Large intestine (tissue), 3 donors: ENCODE measurements around the gene PTPRM. TPM values are rescaled to one million over a fixed set of nuclear protein-coding genes. Genes with fewer than 3 reads are reported as not detected.

Experiments used
- DNase-seq, 2 donors: peaks; one replicate each; pipeline versions ENCODE4 v3.0.0 to v3.0.0-alpha.2; 2013
- H3K27ac ChIP-seq: one replicate; pipeline ENCODE4 v1.5.1; 2013; ENCODE audit warnings: low read length
- H3K27me3 ChIP-seq: 2 replicates; pipeline ENCODE4 v1.6.1; 2013; ENCODE audit warnings: low read length; ENCODE audit not compliant: control insufficient read depth, insufficient read depth
- H3K36me3 ChIP-seq: 2 replicates; pipeline ENCODE4 v1.6.1; 2013; ENCODE audit warnings: low read length; ENCODE audit not compliant: control insufficient read depth, insufficient read depth
- H3K4me1 ChIP-seq: one replicate; pipeline ENCODE4 v1.6.1; 2013; ENCODE audit warnings: low read length; ENCODE audit not compliant: control insufficient read depth, insufficient read depth
- H3K4me3 ChIP-seq: one replicate; pipeline ENCODE4 v1.5.1; 2013; ENCODE audit warnings: low read length
- H3K9me3 ChIP-seq: one replicate; pipeline ENCODE4 v1.6.1; 2013; ENCODE audit warnings: mild to moderate bottlenecking, low read depth, low read length, moderate library complexity; ENCODE audit not compliant: control insufficient read depth
- WGBS: methylation state at CpG from one replicate; pipeline ENCODE4 v1.1.5; 2013; ENCODE audit warnings: low lambda C conversion rate; ENCODE audit not compliant: insufficient coverage; 5-methylcytosine and 5-hydroxymethylcytosine counted together
- polyA plus RNA-seq: library from polyadenylated mRNA; unstranded; fragments of 120-200 nt; gene quantifications from one replicate; pipeline ENCODE4 v1.2.1, GENCODE V29; 2013

Gene PTPRM
- polyA plus RNA-seq, 1 donor: 27.2 TPM

- no CpG with 5 or more reads among the region's 2 CpGs for WGBS
- no peaks in the 10 kb centered on the region for H3K27me3 ChIP-seq
- no peak overlapping the region for H3K27ac ChIP-seq
Observed at GRCh38 chr18:8249811-8250210, 682.7 kb downstream of the PTPRM start.

GRCh38 chr18:8252371-8252770 lies 685.3 kb downstream of the PTPRM start:
- Histone ChIP-seq H3K4me1 (no peaks in the 10 kb centered on the region), H3K36me3 (no peaks in the 10 kb centered on the region), H3K27ac (no peak overlapping the region), H3K27me3 (no peaks in the 10 kb centered on the region), H3K4me3 (no peak overlapping the region), H3K9me3 (no peaks in the 10 kb centered on the region)
- no peak for DNase-seq
- WGBS: 100% methylated on average over 1 of the region's 3 CpGs

More at GRCh38 chr18:8249811-8250210, 682.7 kb downstream of the PTPRM start:
- Histone ChIP-seq H3K4me3 (no peak overlapping the region), H3K9me3 (no peaks in the 10 kb centered on the region), H3K4me1 (no peaks in the 10 kb centered on the region), H3K36me3 (no peaks in the 10 kb centered on the region)
- DNase-seq: no peak

GRCh38 chr18:8253944-8254343 lies 686.8 kb downstream of the PTPRM start:
- no peak for DNase-seq
- Histone ChIP-seq H3K4me1 (no peaks in the 10 kb centered on the region), H3K36me3 (no peaks in the 10 kb centered on the region), H3K27ac (no peak overlapping the region), H3K9me3 (no peaks in the 10 kb centered on the region), H3K4me3 (no peak overlapping the region), H3K27me3 (no peaks in the 10 kb centered on the region)
- no CpG with 5 or more reads among the region's 1 CpG for WGBS

- no CpG with 5 or more reads among the region's 2 CpGs for WGBS
- Histone ChIP-seq H3K9me3 (no peaks in the 10 kb centered on the region), H3K4me1 (no peaks in the 10 kb centered on the region), H3K36me3 (no peaks in the 10 kb centered on the region), H3K4me3 (no peak overlapping the region), H3K27me3 (no peaks in the 10 kb centered on the region), H3K27ac (no peak overlapping the region)
- DNase-seq: no peak
Observed at GRCh38 chr18:8254654-8255053, 687.5 kb downstream of the PTPRM start.

- Histone ChIP-seq H3K9me3 (no peaks in the 10 kb centered on the region), H3K4me1 (no peaks in the 10 kb centered on the region), H3K4me3 (no peak overlapping the region), H3K27me3 (no peaks in the 10 kb centered on the region), H3K36me3 (no peaks in the 10 kb centered on the region), H3K27ac (no peak overlapping the region)
- WGBS: no CpG with 5 or more reads among the region's 5 CpGs
- DNase-seq: no peak
Observed at GRCh38 chr18:8257851-8258434, 690.8 kb downstream of the PTPRM start.

GRCh38 chr18:8260319-8260718 lies 693.2 kb downstream of the PTPRM start:
- H3K27ac ChIP-seq: no peak overlapping the region
- H3K9me3 ChIP-seq: no peaks in the 10 kb centered on the region
- no peak overlapping the region for H3K4me3 ChIP-seq
- H3K27me3 ChIP-seq: no peaks in the 10 kb centered on the region
- WGBS: no CpG with 5 or more reads among the region's 1 CpG
- H3K4me1 ChIP-seq: no peaks in the 10 kb centered on the region
- no peaks in the 10 kb centered on the region for H3K36me3 ChIP-seq
- DNase-seq: no peak

- Histone ChIP-seq H3K36me3 (no peaks in the 10 kb centered on the region), H3K4me3 (no peak overlapping the region), H3K27ac (no peak overlapping the region), H3K27me3 (no peaks in the 10 kb centered on the region), H3K9me3 (no peaks in the 10 kb centered on the region), H3K4me1 (no peaks in the 10 kb centered on the region)
- DNase-seq: no peak
- no CpG with 5 or more reads among the region's 9 CpGs for whole genome bisulfite sequencing
Observed at GRCh38 chr18:8260827-8261226, 693.7 kb downstream of the PTPRM start.

- DNase-seq: no peak
- Histone ChIP-seq H3K4me3 (no peak overlapping the region), H3K27ac (no peak overlapping the region), H3K27me3 (no peaks in the 10 kb centered on the region), H3K9me3 (no peaks in the 10 kb centered on the region), H3K4me1 (no peaks in the 10 kb centered on the region), H3K36me3 (no peaks in the 10 kb centered on the region)
- 73% methylated on average over 3 of the region's 7 CpGs for WGBS
Observed at GRCh38 chr18:8261651-8262091, 694.6 kb downstream of the PTPRM start.

- Histone ChIP-seq H3K27ac (no peak overlapping the region), H3K4me3 (no peak overlapping the region), H3K9me3 (no peaks in the 10 kb centered on the region), H3K27me3 (no peaks in the 10 kb centered on the region), H3K4me1 (no peaks in the 10 kb centered on the region), H3K36me3 (no peaks in the 10 kb centered on the region)
- WGBS: no CpG with 5 or more reads among the region's 6 CpGs
- no peak for DNase-seq
Observed at GRCh38 chr18:8262221-8262620, 695.1 kb downstream of the PTPRM start.

GRCh38 chr18:8264116-8264515 lies 697.0 kb downstream of the PTPRM start:
- Histone ChIP-seq H3K27me3 (no peaks in the 10 kb centered on the region), H3K36me3 (no peaks in the 10 kb centered on the region), H3K9me3 (no peaks in the 10 kb centered on the region), H3K4me1 (no peaks in the 10 kb centered on the region), H3K27ac (no peak overlapping the region), H3K4me3 (no peak overlapping the region)
- no peak for DNase-seq
- WGBS: no CpG with 5 or more reads among the region's 5 CpGs

GRCh38 chr18:8264861-8265411 lies 697.8 kb downstream of the PTPRM start:
- Histone ChIP-seq H3K9me3 (no peaks in the 10 kb centered on the region), H3K27me3 (no peaks in the 10 kb centered on the region), H3K4me3 (no peak overlapping the region), H3K4me1 (no peaks in the 10 kb centered on the region), H3K27ac (no peak overlapping the region), H3K36me3 (no peaks in the 10 kb centered on the region)
- WGBS: no CpG with 5 or more reads among the region's 6 CpGs
- DNase-seq: peak; percentile 12 to 16
